Fibroblast of skin of right quadriceps (primary cell): ENCODE results near the gene MYO1F.
A peak's percentile ranks its signal among the peaks of the same experiment; 100 is the strongest.
"Not testable (repeated sequence)": the region's sequence is repeated elsewhere in the genome, so short reads cannot be mapped to it uniquely, and the experiment has no call there.

Experiments used
- DNase-seq: peaks from one replicate; pipeline ENCODE4 v3.0.0-alpha.2; 2013

MYO1F gene

GRCh38 chr19:8577247-8577646, at the start of gene MYO1F:
Gene MYO1F, minus strand, starts transcription at chr19:8577442. Its CDS starts 133 bp downstream, at chr19:8577309.
- DNase-seq = no peak

- no peak for DNase-seq
These were observed 49.6 kb upstream of the MYO1F start for GRCh38 chr19:8626842-8627241.

DNA sequence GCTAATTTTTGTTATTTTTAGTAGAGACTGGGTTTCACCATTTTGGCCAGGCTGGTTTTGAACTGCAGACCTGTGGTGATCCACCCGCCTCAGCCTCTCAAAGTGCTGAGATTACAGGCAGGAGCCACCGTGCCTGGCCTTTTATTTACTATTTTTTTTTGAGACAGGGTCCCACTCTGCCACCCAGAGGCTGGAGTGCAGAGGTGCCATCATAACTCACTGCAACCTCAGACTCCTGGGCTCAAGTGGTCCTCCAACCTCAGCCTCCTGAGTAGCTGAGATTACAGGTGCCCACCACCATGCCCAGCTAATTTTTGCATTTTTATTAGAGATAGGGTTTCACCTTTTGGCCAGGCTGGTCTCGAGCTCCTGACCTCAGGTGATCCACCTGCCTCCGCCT, 45.6 kb upstream of the MYO1F start:
- not testable (repeated sequence) for DNase-seq

GRCh38 chr19:8618751-8619150, 41.5 kb upstream of the MYO1F start:
- no peak for DNase-seq

GRCh38 chr19:8617984-8618383, 40.7 kb upstream of the MYO1F start:
- no peak for DNase-seq

GRCh38 chr19:8617325-8617724, 40.1 kb upstream of the MYO1F start:
- not testable (repeated sequence) for DNase-seq

DNA sequence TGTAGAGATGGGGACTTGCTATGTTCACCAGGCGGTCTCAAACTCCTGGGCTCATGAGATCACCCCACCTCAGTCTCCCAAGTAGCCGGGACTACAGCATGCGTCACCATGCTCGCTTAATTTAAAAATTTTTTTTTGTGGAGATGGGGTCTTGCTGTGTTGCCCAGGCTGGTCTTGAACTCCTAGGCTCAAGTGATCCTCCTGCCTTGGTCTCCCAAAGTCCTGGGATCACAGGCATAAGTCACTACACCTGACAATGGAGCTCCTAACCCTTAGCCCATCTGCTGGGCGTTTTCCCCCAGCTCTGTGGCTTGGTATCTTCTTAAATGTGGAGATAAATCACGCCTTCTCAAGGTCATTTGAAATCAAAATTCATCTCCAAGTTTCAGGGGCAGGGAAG, 39.6 kb upstream of the MYO1F start:
- DNase-seq = no peak

- peak; percentile 40 for DNase-seq
These were observed 38.8 kb upstream of the MYO1F start for GRCh38 chr19:8615813-8616596.

DNA sequence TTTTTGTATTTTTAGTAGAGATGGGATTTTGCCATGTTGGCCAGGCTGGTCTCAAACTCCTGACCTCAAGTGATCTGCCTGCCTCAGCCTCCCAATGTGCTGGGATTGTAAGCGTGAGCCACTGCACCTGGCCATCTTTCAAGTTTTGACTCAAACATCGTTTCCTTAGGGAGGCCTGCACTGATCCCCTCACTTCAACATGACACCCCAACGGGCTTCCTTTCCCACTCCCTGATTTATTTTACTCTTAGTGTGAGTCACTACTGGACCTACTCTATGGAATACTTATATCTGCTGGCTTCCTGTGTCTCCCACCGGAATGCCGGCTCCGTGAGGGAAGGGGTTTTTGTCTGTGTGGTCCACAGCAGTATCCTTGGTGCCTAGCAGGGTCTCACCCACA, 37.8 kb upstream of the MYO1F start:
- DNase-seq = peak; percentile 59

- no peak for DNase-seq
These were observed 37.2 kb upstream of the MYO1F start for GRCh38 chr19:8614455-8614854.

- no peak for DNase-seq
These were observed 35.5 kb upstream of the MYO1F start for GRCh38 chr19:8612807-8613171.

DNA sequence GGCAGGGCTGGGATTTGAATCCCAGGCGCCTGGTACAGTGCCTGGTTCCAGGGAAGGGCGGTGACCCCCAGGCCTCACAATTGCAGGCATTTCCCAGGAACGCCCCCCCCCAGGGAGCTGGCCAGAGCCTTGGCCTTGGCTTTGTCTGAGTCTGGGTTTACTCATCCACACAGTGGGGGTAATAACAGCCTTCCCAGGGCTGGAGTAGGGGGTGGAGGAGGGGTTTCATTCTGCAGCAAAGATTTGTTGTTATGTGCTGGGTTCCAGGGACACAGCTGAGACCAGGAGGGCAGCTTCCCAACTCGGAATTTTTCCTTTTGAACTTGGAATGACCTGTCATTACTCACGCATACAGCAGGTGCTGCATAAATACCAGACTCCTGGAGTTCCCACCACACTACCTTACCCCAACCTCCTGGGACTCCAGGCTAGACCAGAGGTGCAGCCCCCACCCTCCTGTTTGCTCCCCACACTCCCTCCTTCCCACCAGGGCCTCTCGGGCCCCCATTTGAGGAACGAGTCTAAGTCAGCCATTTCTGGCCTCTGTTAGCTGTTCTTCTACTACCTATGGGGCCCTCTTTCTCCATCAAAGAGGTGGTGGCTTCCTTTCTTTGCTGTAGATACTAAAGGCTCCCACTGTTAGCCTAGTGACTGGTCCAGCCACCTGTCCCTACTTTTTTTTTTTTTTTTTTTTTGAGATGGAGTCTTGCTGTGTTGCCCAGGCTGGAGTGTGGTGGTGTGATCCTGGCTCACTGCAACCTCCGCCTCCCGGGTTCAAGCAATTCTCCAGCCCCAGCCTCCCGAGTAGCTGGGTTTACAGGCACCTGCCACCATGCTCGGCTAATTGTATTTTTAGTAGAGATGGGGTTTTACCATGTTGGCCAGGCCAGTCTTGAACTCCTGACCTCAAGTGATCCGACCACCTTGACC, 34.9 kb upstream of the MYO1F start:
- peak; percentile 85 for DNase-seq

DNA sequence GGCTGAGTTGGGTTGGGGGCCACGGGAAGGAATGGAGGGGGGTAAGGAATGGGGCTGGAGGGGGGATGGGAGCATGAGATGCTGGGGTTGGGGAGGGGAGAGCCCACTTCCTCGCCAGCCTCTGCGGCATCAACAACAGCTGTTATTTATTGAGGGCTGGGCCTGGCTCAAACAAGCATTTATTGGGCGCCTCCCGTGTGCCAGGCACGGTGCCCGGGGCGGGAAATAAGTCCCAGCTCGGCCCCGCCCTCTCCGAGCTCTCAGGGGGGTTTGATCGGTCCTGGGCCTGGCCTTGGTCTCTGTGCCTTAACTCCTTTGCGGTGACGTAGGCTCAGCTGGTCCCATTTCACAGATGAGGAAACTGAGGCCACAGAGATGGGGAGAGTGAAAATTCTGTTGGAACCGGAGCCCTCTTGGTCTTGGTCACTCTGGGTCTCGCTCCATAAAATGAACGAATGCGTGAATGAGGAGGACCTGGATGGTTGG, 34.2 kb upstream of the MYO1F start:
- DNase-seq = peak; percentile 32

DNA sequence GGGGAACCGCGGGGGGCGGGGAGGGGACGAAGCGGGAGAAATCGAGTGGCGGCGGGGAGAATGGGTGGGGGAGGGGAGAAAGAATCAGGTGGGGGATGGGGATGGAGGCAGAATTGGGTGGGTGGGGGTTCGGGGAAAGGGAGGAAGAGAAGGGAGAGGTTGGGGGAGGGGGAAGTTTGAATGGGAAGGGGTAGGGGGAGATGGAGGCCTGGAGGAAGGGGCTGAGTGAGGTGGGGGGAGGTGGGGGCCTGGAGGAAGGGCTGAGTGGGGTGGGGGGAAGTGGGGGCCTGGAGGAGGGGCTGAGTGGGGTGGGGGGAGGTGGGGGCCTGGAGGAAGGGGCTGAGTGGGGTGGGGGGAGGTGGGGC, 33.7 kb upstream of the MYO1F start:
- no peak for DNase-seq

DNA sequence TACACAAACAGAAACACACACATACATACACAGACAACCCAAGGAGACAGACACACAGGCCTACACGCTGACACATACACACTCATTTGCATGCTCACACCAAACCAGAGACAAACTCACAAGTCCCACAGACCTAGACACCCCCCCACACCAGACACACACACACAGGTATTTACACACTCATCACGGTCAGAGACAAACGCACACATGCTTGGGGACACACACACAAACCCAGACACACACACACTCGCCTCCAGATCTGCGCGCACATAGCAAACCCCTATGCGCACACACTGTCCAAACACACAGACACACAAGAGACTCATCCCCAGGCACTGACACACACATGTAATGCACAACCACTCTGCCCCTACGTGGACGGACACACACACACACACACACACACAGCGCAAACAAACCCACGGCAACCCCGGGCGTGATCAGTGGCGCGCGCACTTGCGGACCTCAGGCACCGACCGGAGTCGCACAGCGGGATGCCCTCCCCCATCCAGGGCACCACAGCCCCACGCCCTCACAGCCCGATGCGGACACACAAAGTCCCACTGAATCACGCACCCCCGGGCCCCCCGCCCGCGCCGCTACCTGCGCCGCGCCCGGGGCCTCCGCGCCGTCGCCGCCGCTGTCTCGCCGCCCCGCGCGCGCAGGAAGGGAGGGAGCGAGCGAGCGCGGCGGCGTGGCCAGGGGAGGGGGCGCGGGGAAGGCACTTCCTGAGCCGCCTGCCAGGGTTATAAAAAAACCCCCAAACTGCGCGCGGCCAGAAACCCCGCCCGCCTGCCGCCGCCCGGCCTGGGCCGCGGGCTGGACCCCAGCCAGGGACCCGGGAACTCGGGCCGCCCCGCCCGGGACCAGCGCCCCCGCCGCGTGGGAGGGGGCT, 33.0 kb upstream of the MYO1F start, which contains the start of gene ADAMTS10:
ADAMTS10 (minus strand) TSS at position 675 of the 895 bp plus-strand sequence. CDS start 5,005 bp downstream, outside the sequence.
- DNase-seq = peak; percentile 46

DNA sequence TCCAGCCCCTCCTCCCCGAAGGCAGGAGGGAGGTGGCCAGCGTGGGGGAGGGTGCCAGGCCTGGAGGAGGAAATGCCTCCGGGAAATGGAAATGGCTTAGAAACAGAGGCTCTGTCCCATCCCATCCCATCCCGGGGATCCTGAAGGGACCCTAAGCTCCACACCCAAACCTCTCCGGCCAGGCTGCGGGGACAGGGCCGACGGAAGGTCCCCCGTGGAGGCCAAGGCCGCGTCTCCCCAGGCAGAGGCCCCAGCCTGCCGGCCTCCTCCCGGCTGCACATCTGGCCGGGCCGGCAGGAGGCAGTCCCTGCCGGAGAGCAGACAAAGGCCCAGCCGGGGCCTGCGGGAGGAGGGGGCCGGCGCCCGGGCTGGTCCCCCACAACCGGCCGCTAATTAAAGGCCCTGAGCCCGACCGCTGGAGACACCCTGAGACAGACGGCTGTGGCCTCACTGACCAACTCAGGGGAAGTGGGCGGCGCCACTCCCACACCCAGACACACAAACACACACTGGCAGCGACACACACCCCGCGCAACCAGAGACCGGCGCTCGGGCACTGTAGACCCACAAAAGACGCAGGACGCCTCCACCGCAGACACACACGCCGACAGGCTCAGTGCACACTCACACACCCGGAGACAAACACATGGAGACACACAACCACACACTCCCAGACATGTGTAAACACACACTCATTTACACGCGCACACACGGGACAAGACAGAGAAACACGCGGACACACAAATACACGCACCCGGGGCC, 32.2 kb upstream of the MYO1F start:
- DNase-seq = peak; percentile 62

- no peak for DNase-seq
These were observed 31.7 kb upstream of the MYO1F start for GRCh38 chr19:8608941-8609278.

DNA sequence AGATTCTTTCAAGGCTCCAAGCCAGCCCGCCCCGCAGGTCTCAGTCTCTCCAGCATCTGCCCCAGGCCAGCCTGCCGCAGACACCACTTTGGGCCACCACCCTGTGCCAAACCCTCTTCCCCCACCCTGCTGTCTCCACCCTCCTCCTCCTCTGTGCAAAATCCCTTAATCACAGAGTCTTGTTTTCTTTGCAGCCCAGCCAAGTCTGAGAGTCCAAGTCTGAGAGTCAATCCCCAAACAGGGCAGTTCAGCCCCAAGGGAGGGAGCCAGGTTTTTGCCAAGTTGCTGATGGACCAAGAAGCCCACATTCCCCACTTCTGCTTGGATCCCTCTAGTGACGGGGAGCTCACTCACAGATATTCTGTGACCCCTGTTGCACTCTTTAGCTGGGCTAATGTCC, 30.1 kb upstream of the MYO1F start:
- DNase-seq = peak; percentile 49

GRCh38 chr19:8605514-8605913, 28.3 kb upstream of the MYO1F start:
- DNase-seq = no peak

DNA sequence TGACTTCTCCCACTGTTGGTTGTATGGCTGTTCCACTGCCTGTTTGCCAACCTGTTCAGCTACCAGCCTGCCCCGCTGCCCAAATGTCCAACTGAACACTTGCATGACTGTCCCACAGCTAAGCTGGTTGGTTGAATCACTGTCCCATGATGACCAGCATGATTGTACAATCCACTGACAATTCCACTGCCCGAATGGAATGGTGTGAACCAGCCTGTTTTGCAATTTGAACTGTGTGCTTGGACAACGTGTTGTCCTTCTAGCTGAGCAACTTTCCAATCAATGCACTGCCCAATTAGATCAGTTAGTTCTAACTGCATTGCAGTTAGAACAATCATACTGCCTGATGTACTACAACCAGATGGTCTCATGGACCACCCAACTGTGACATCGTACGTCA, 24.6 kb upstream of the MYO1F start:
- no peak for DNase-seq

- no peak for DNase-seq
These were observed 23.6 kb upstream of the MYO1F start for GRCh38 chr19:8600816-8601215.

GRCh38 chr19:8600064-8600463, 22.8 kb upstream of the MYO1F start:
- no peak for DNase-seq
